Ureter (tissue), 1 donor: Measurements from ENCODE around the gene UBE2B. TPM values are rescaled to one million over a fixed set of nuclear protein-coding genes. Genes with fewer than 3 reads are reported as not detected.
A peak's percentile ranks its signal among the peaks of the same experiment; 100 is the strongest.
"Not testable (repeated sequence)": the region's sequence is repeated elsewhere in the genome, so short reads cannot be mapped to it uniquely, and the experiment has no call there.

Experiments
- DNase-seq: peaks from one replicate; pipeline ENCODE4 v3.0.0-alpha.2; 2020; ENCODE audit warnings: low spot score
- total RNA-seq: library from RNA; stranded (reverse); gene quantifications from one replicate; pipeline ENCODE4 v1.2.4, GENCODE V29; 2023
- donor health status: DM: yes; HTN: yes; CAD: no.

The UBE2B gene
- total RNA-seq, 1 donor from 2014 or later: 63.3 TPM

DNA sequence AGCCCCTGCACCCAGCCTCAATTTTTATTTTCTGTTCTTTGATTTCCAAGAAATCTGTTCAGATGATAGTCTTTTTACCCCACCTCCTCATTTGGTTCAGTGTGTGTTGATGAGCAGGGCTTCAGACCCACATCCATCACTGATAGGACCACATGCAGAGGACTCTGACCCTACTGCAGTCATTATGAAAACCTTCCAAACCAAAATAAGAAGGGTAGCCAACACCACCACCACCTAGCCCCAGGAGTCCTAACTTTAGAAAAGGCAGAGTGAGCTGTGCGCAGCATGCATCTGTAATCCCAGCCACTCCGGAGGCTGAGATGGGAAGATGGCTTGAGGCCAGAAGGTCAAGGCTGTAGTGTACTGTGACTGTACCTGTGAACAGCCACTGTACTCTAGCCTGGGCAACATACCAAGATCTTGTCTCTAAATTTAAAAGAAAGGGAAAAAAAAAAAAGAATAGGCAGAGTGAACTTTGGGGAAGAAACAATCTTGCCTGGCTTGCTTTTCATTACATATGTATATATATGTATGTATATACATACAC, 27.3 kb downstream of the UBE2B start:
- DNase-seq: no peak

DNA sequence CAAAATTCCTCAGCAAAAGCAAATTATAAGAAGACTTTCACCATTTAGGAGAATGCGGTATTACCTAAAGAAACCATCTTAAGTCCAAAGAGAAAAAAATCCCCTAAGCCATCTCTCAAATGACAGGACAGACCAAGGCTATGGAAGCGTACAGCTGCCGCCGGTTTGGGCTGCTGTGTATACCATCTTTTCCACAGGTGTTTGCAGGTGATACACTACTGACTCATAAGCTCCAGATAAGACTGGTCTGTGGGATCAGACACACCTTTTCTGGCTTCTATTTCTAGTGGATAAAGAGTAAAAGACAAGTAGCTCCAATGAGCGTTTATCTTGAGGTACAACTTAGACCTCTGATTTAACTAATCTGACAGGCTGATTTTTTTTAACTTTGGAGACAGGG, 32.6 kb downstream of the UBE2B start:
- DNase-seq: no peak

DNA sequence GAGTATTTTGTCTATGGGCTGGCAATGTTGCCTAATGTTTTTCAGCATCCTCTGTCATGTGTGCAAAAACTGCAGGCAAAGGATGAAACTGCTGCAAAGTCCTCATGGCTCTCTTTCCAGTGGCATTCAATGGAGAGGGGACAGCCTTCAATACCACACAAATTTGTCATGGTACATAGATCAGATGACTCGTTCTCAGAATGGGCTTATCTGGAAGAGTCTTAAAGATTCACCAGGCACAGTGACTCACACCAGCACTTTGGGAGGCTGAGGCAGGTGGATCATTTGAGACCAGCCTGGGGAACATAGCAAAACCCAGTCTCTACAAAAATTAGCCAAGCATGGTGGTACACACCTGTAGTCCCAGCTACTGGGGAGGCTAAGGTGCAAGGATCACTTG, 35.0 kb downstream of the UBE2B start:
- DNase-seq: no peak

DNA sequence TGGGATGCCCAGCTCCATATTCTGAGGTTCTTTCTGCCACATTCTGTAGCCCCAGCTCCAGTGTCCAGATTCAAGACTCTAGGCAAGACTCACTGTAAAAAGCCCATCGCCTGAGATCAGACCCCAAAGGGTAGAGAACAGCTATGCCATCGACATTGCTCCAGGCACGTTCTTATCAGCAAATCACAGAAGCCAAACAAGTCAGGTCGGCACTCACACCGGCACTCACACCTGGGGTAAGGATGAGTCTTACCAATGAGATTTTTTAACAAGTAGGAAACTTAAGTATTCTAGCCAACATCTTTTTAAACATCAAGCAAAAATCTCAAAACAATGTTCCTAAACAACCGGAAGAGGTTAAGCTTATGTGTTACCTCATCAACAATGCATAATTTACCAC, 38.0 kb downstream of the UBE2B start:
- no peak for DNase-seq

- no peak for DNase-seq
Observed at GRCh38 chr5:134410822-134411221, 39.5 kb downstream of the UBE2B start.

- DNase-seq: no peak
Observed at GRCh38 chr5:134411228-134411545, 39.8 kb downstream of the UBE2B start.

- peak; percentile 92 for DNase-seq
Observed at GRCh38 chr5:134411546-134412266, 40.3 kb downstream of the UBE2B start, which contains the start of gene CDKN2AIPNL. Gene CDKN2AIPNL (minus strand): TSS chr5:134411881. CDS start chr5:134411854, 27 bp downstream.

DNA sequence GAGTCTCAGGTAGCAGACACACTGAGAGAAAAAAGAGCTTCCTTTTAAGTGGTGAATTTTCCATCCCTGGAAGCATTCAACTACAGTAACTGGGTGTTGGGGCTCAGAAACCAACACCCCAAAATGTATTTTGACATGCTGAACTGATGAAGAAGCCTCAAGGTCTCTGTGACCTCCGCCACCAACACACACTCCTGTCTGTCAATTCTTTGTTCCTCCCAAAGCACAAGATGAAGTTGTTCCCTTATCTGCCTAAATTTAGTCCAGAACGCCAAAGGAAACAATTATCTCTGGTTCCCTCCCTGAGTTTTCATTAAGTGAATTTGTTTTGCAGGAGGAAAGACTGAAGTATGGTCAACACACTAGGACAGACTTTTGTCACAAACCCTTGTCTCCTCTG, 41.7 kb downstream of the UBE2B start:
- no peak for DNase-seq

- DNase-seq: no peak
Observed at GRCh38 chr5:134417707-134418106, 46.3 kb downstream of the UBE2B start.

DNA sequence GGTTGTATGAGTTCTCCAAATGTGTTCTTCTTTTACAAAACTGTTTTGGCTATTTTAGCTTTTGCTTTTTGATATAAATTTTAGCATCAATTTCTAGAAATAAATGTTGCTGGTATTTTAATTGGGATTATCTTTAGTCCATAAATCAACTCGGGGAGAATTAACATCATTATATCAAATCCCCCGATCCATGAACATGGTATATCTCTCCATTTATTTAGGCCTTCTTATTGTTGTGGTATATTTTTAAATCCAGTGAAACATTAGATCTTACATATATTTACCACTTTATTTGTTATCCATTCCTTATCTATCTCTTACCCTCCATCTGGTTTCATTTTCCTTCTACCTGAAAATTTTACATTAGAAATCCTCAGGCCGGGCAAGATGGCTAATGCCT, 47.6 kb downstream of the UBE2B start:
- DNase-seq: no peak

DNA sequence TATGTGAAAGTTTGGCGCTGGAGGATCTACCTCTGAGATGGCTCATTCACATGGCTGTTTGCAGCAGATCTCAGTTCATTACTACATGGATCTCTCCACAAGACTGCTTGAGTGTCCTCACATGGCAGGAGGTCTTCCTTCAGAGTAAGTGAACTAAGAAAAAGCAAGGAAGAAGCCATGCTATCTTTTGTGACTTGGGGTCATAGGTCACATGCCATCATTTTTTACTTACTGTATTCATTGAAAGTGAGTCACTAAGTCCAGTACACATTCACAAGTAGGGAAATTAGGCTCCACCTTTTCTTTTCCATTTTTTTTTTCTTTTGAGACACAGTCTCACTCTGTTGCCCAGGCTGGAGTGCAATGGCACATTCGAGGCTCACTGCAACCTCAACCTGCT, 49.0 kb downstream of the UBE2B start:
- DNase-seq: no peak

DNA sequence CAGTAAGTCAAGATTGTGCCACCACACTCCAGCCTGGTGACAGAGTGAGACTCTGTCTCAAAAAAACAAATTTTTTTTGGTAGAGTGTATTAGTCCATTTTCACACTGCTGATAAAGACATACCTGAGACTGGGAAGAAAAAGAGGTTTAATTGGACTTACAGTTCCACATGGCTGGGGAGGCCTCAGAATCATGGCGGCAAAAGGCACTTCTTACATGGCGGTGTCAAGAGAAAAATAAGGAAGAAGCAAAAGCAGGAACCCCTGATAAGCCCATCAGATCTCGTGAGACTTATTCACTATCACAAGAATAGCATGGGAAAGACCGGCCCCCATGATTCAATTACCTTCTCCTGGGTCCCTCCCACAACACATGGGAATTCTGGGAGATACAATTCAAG, 49.7 kb downstream of the UBE2B start:
- DNase-seq: not testable (repeated sequence)

DNA sequence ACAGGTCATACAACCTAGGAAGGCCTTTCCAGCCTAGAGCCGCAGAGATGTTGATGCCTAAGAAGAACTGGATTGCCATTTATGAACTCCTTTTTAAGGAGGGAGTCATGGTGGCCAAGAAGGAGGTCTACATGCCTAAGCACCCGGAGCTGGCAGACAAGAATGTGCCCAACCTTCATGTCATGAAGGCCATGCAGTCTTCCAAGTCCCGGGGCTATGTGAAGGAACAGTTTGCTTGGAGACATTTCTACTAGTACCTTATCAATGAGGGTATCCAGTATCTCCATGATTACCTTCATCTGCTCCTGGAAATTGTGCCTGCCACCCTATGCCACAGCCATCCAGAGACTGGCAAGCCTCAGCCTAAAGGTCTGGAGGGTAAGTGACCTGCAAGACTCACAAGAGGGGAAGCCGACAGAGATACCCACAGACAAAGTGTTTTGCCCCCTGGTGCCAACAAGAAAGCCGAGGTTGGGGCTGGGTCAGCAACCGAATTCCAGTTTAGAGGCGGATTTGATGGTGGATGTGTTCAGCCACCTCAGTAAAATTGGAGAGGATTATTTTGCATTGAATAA, 51.5 kb downstream of the UBE2B start:
- DNase-seq: no peak

- DNase-seq: no peak
Observed at GRCh38 chr5:134423376-134423775, 52.0 kb downstream of the UBE2B start.

DNA sequence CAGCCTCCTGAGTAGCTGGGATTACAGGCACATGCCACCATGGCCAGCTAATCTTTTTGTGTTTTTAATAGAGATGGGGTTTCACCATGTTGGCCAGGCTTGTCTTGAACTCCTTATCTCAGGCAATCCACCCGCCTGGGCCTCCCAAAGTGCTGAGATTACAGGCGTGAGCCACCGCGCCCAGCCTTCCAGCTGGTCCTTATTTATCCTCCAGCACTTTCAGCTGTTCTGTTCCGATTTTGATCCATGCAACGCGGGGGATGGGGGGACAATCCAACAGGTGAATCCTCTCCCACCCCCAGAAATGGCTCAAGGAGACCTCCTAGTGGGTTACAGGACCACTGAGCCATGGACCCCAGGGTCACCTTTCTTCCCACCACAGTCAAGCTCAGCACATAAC, 55.0 kb downstream of the UBE2B start:
- no peak for DNase-seq

- no peak for DNase-seq
Observed at GRCh38 chr5:134427540-134428041, 56.2 kb downstream of the UBE2B start.

GRCh38 chr5:134430001-134430569, 58.7 kb downstream of the UBE2B start:
- DNase-seq: no peak

DNA sequence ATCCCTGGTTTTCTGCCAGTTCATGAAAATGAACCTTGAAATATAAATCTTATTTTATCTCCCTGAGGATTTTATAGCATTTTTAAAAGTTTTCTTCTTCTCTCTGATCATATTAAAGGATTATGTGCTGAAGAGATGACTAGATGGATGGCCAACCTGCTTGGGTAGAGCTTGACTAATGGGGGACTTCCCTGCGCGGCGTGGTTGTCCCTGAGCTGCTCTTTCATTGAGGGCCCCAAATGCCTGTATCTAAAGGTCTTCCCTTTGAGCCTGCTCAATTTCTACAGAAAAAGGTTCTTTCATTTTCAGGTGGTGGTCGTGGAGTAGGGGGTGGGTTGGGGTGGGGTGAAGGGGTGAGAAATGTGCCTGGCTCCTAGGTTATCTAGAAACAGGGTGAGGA, 60.8 kb downstream of the UBE2B start:
- no peak for DNase-seq

DNA sequence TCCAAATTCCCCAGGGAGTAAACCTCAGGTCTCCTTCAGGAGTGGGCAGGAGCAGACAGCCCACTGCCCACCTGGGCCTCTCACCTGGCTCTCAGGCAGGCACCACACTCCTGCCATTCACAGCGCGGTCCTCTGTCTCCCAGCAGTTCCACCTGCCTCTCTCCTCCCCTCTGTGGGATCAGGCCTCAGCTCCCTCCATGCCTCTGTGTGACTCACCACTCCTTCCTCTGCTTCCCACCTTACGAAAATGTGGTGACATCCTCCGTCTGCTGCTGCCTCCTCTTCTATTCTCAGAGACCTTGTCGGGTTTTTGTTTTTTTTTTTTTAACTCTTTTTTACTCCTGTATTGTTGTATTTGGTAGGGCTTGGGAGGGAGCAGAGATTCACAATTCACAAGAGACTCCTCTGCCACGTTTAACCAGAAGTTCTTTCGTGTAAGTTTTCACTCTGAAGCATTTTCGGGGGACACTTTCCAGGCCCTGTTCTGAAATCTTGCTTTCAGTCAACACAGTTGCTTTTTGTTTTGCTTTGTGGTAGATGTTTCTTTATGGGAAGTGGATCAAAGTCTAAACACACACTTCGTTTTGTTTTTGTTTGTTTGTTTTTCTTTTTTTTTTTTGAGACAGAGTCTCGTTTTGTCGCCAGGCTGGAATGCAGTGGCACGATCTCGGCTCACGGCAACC, 61.4 kb downstream of the UBE2B start:
- DNase-seq: no peak

DNA sequence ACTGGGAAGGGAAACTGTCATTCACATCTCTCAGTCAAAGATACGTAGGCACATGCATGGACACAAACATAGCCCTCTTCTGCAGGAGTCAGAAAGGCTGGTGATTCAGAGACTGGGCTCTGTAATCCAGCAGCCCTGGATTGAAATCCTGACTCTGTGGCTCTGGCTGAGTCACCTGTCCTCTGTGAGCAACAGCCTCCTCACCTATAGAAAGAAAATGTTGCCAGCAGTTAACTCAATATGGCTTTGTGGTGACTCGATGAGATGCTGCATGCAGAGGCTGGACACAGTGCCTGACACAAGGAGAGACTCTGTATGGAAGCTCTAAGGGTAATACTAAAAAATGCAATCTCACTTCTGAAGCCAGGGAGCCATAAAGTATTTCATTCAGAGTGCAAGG, 64.2 kb downstream of the UBE2B start:
- DNase-seq: no peak

- peak; percentile 77 for DNase-seq
Observed at GRCh38 chr5:134436523-134437339, 65.4 kb downstream of the UBE2B start.
